GM12878 (cell line): ENCODE results near the gene KRT81. TPM values are rescaled to one million over a fixed set of nuclear protein-coding genes. Genes with fewer than 3 reads are reported as not detected.

Experiments
- ATAC-seq: fragments of 200-7000 bp; cut with Tn5 transposase; 3 replicates; pipeline ENCODE4 v1.9.1; 2020; ENCODE audit warnings: mild to moderate bottlenecking, moderate library complexity
- BruUV-seq: library from RNA; stranded (reverse); fragments of 400-500 nt; replicated peaks from 2 replicates; lab custom pipeline; 2021; lab: Mats Ljungman, UMichigan
- CTCF ChIA-PET: fragments of 300-600 bp; sonication (Branson Sonifier 250); formaldehyde crosslinking; extraction: SDS; loops from one replicate; lab custom pipeline; 2021; ENCODE audit warnings: inconsistent platforms; lab: Yijun Ruan, JAX
- POLR2A ChIA-PET: fragments of 350-600 bp; formaldehyde crosslinking; extraction: SDS; loops from one replicate; lab custom pipeline; 2021; ENCODE audit warnings: inconsistent platforms; lab: Charles Lee
- RAD21 ChIA-PET: fragments of 300-600 bp; sonication (Branson Sonifier 250); formaldehyde crosslinking; loops from one replicate; lab custom pipeline; 2023; ENCODE audit warnings: antibody characterized with exemption; ENCODE audit not compliant: unreplicated experiment; lab: Charles Lee
- SMC1A ChIA-PET: fragments of 300-600 bp; sonication (Branson Sonifier 250); formaldehyde crosslinking; loops from one replicate; lab custom pipeline; 2023; ENCODE audit not compliant: unreplicated experiment, uncharacterized antibody; lab: Charles Lee
- DNase-seq: peaks from one replicate; pipeline ENCODE4 v3.0.0-alpha.2; 2011; ENCODE audit warnings: low read depth, low spot score
- FAIRE-seq: peaks from 3 replicates; lab custom pipeline; 2011; peaks lifted over from hg19 to GRCh38; lab: Jason Lieb, UNC
- H2AFZ ChIP-seq: 2 replicates; pipeline ENCODE4 v1.6.0; 2011; ENCODE audit warnings: low read depth, low read length, control low read depth; ENCODE audit not compliant: control insufficient read depth
- H3K27ac ChIP-seq: 2 replicates; pipeline ENCODE4 v1.5.1; 2011; ENCODE audit warnings: control low read depth; ENCODE audit not compliant: control insufficient read depth, insufficient read depth
- H3K27me3 ChIP-seq, 2 experiments: replicated peaks in 1 of 2; 2 replicates each; pipeline versions ENCODE4 v1.6.0 to v1.6.1; 2011; ENCODE audit warnings: low read length in 1 of 2; ENCODE audit not compliant: control insufficient read depth in 2 of 2, insufficient read depth in 2 of 2
- H3K36me3 ChIP-seq, 2 experiments: 2 replicates each; pipeline ENCODE4 v1.5.1; 2011; ENCODE audit warnings: low read length in 1 of 2; ENCODE audit not compliant: control insufficient read depth in 2 of 2, insufficient read depth in 2 of 2
- H3K4me1 ChIP-seq: 2 replicates; pipeline ENCODE4 v1.6.1; 2011; ENCODE audit warnings: mild to moderate bottlenecking, low read length, moderate library complexity, mixed read lengths; ENCODE audit not compliant: control insufficient read depth, insufficient read depth
- H3K4me2 ChIP-seq: 2 replicates; pipeline ENCODE4 v1.6.0; 2011; ENCODE audit warnings: control low read depth; ENCODE audit not compliant: control insufficient read depth, insufficient read depth
- H3K4me3 ChIP-seq: fragments of 200-600 bp; sonication (generic); 2 replicates; pipeline ENCODE4 v1.5.1; 2016
- H3K79me2 ChIP-seq: 2 replicates; pipeline ENCODE4 v1.6.0; 2011; ENCODE audit warnings: low read length; ENCODE audit not compliant: control insufficient read depth, insufficient read depth
- H3K9ac ChIP-seq: 2 replicates; pipeline ENCODE4 v1.8.0; 2011; ENCODE audit warnings: low read length, control low read depth, mixed read lengths; ENCODE audit not compliant: control insufficient read depth, insufficient read depth
- H3K9me3 ChIP-seq: replicated peaks from 3 replicates; pipeline ENCODE4 v1.5.1; 2011; ENCODE audit warnings: mild to moderate bottlenecking, low read length; ENCODE audit not compliant: control insufficient read depth, insufficient read depth
- H4K20me1 ChIP-seq: 2 replicates; pipeline ENCODE4 v1.6.0; 2011; ENCODE audit not compliant: control insufficient read depth, insufficient read depth
- BCL11A ChIP-seq: IDR thresholded peaks from 2 replicates; pipeline ENCODE4 v1.6.1; 2011; ENCODE audit warnings: low read depth, low read length
- BMI1 ChIP-seq: fragments of 450-650 bp; IDR thresholded peaks from 2 replicates; pipeline ENCODE4 v1.6.1; 2016; ENCODE audit warnings: mild to moderate bottlenecking, moderate library complexity, borderline replicate concordance
- IKZF1 ChIP-seq: fragments of 450-650 bp; conservative IDR thresholded peaks from 2 replicates; pipeline ENCODE4 v1.6.1; 2017; ENCODE audit warnings: antibody characterized with exemption, mild to moderate bottlenecking
- MTA2 ChIP-seq: fragments of 450-650 bp; IDR thresholded peaks from 2 replicates; pipeline ENCODE4 v1.6.1; 2016; ENCODE audit warnings: low read depth, mild to moderate bottlenecking, moderate library complexity
- NR2C1 ChIP-seq: fragments of 450-650 bp; IDR thresholded peaks from 2 replicates; pipeline ENCODE4 v1.6.1; 2017; ENCODE audit warnings: antibody characterized with exemption, mild to moderate bottlenecking, moderate library complexity
- SMC3 ChIP-seq: IDR thresholded peaks from 2 replicates; pipeline ENCODE4 v1.6.1; 2011; ENCODE audit warnings: low read length, improper control_type of control experiment, borderline replicate concordance
- TBL1XR1 ChIP-seq: IDR thresholded peaks from 2 replicates; pipeline ENCODE4 v1.6.1; 2012; ENCODE audit warnings: low read depth, low read length, improper control_type of control experiment
- YBX1 ChIP-seq: fragments of 450-650 bp; IDR thresholded peaks from 2 replicates; pipeline ENCODE4 v1.6.1; 2016; ENCODE audit warnings: antibody characterized with exemption
- WGBS: methylation state at CpG from one replicate; pipeline ENCODE4 v1.1.6; 2016; ENCODE audit warnings: low lambda C conversion rate; ENCODE audit not compliant: insufficient replicate concordance, insufficient coverage; ENCODE audit errors: missing lambda C conversion rate; 5-methylcytosine and 5-hydroxymethylcytosine counted together
- in situ Hi-C: fragments of 300-500 bp; cut with MboI; formaldehyde crosslinking; loops from 9 replicates; pipeline ENCODE4 v1.14.3; 2018; ENCODE audit warnings: mixed read lengths
- intact Hi-C: fragments of 100-400 bp; cut with micrococcal nuclease; formaldehyde crosslinking; loops from one replicate; pipeline ENCODE4 v1.14.2; 2022; ENCODE audit not compliant: unreplicated experiment
- polyA plus RNA-seq, 11 experiments: library from polyadenylated mRNA; depleted of rRNA in 4 of 11; unstranded in 6 of 11; stranded (reverse) in 5 of 11; fragments of >200 nt; fragmentation: Nextera tagmentation in 4 of 11; fragmentation: Illumina TruSeq in 1 of 11; extraction: Ambion mirVana in 4 of 11; extraction: Trizol in 1 of 11; gene quantifications; 1 replicate in 1 of 11; 2 replicates in 10 of 11; pipeline versions ENCODE4 v1.2.1 to v1.2.3, GENCODE V29; 2011 to 2016; ENCODE audit warnings: inconsistent platforms in 2 of 11, missing spikeins in 2 of 11, low read depth in 1 of 11
- total RNA-seq, 4 experiments: library from RNA; depleted of rRNA in 3 of 4; stranded (reverse); fragments of >200 nt in 3 of 4; fragmentation: Illumina TruSeq in 1 of 4; extraction: Trizol in 1 of 4; gene quantifications; 2 replicates each; pipeline versions ENCODE4 v1.2.1 to v1.2.3, GENCODE V29; 2013 to 2021
- TF ChIP-seq, protein P1 (sequence below), 3 experiments: IDR thresholded peaks in 2 of 3; conservative IDR thresholded peaks in 1 of 3; 2 replicates each; pipeline ENCODE4 v1.5.1; 2011; ENCODE audit warnings: low read depth in 3 of 3, low read length in 3 of 3, mild to moderate bottlenecking in 3 of 3, control low read depth in 2 of 3, moderate library complexity in 2 of 3, inconsistent platforms in 1 of 3, mixed read lengths in 1 of 3; ENCODE audit not compliant: control insufficient read depth in 2 of 3, insufficient read depth in 1 of 3; ENCODE audit errors: extremely low read depth in 1 of 3
- TF ChIP-seq, protein P2 (sequence below): fragments of 450-650 bp; formaldehyde crosslinking; IDR thresholded peaks from 2 replicates; pipeline ENCODE4 v1.5.0; 2022; ENCODE audit warnings: mild to moderate bottlenecking, missing genetic modification characterization
- TF ChIP-seq, protein P3 (sequence below): fragments of 450-650 bp; formaldehyde crosslinking; IDR thresholded peaks from 2 replicates; pipeline ENCODE4 v1.4.0; 2022; ENCODE audit warnings: mild to moderate bottlenecking, moderate library complexity
- TF ChIP-seq, protein P4 (sequence below): fragments of 150-350 bp; IDR thresholded peaks from 2 replicates; pipeline ENCODE4 v1.6.1; 2014; ENCODE audit warnings: mild to moderate bottlenecking, low read depth, low read length

The KRT81 gene
- total and polyA plus RNA-seq, 10 of the 15 experiments (the other 5 are each of a cell fraction or from before 2014, with no cell fraction given), result 0.05 to 0.15 TPM; not detected in 8

DNA sequence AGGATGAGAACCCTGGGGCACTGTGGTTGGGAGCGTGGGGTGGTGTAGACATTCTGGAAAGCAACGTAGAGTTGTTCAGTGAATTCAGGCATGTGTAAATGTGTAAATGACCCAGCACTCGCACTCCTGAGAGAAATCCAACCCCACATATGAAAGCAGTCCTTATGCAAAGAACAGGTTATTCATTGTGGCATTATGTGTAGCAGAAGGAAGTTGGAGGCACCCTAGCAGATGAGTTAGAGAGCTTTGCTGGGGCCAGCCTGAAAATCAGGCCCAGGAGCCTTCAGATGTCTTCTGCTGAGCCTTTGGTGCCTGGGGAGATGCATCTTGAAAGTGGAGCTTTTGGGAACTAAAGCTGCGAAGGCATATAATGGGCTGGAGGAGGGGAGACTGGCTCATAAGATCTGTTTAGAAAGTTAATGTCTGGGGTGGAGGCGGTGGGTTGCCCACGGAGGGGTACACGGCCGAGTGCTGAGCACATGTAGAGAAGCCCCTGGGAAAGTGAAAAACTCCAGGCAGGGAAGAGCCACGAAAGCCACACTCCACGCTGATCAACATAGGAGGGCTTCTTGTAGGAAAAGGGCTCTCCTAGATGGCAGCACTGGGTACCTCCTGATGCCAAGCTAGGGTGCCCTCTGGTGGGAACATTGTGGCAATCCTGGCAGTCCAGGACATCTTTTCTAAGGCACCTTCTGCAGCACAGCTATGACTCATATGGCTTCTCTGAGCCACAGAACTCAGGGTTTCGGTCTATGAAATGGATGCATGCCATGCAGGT is 35.9 kb upstream of the KRT81 start (continued):
- TF ChIP-seq, protein P1, sequence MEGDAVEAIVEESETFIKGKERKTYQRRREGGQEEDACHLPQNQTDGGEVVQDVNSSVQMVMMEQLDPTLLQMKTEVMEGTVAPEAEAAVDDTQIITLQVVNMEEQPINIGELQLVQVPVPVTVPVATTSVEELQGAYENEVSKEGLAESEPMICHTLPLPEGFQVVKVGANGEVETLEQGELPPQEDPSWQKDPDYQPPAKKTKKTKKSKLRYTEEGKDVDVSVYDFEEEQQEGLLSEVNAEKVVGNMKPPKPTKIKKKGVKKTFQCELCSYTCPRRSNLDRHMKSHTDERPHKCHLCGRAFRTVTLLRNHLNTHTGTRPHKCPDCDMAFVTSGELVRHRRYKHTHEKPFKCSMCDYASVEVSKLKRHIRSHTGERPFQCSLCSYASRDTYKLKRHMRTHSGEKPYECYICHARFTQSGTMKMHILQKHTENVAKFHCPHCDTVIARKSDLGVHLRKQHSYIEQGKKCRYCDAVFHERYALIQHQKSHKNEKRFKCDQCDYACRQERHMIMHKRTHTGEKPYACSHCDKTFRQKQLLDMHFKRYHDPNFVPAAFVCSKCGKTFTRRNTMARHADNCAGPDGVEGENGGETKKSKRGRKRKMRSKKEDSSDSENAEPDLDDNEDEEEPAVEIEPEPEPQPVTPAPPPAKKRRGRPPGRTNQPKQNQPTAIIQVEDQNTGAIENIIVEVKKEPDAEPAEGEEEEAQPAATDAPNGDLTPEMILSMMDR (IDR thresholded peaks at IDR 0.05 in 2 of 3, conservative IDR thresholded peaks at IDR 0.05 in 1 of 3; ENCODE audit: control insufficient read depth in 2 of 3, extremely low read depth in 1 of 3, insufficient read depth in 1 of 3, low read depth in 3 of 3, low read length in 3 of 3), result peak; percentile 88 to 100 (median 93)
- peak; percentile 92 for TF ChIP-seq SMC3
- TF ChIP-seq MTA2, result no peak

DNA sequence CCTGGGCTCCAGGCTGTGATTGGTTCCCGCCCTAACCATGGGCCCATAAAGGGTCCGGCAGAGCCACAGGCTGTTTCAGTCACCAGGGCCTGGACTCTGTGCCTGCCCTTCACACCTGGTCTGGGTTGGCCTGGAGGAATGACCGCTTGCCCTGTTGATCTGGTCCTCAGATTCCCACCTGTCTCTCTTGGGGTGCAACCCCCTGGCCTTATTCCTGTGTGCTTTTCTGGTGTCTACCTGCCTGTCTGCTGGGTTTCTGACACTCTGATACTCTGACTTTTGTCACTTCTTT is 32.8 kb upstream of the KRT81 start:
- ChIA-PET POLR2A (no interaction called here), RAD21 (no interaction called here), SMC1A (no interaction called here), CTCF (interaction anchor here (1.2 to 1.6 kb wide), 2 partner anchors 38 to 44 kb away, joined by 3 to 5 read pairs; no protein-coding TSS in a partner anchor)
- Histone ChIP-seq H3K9me3 (no peaks in the 10 kb centered on the region), H3K4me2 (no peak overlapping the region), H3K27me3 (peaks cover 3 to 6% of the 10 kb centered on the region in 2 experiments), H3K9ac (no peak overlapping the region), H3K4me1 (peaks cover 7% of the 10 kb centered on the region), H3K4me3 (no peak overlapping the region), H3K27ac (no peak overlapping the region), H4K20me1 (no peaks in the 10 kb centered on the region), H2AFZ (no peak overlapping the region), H3K79me2 (no peaks in the 10 kb centered on the region), H3K36me3 (no peaks in the 10 kb centered on the region)
- in situ Hi-C loops (loop anchor here (10.0 kb wide), 1 partner anchor 169 kb away; no protein-coding TSS in a partner anchor), intact Hi-C loops (loop anchor here (10.0 kb wide), 1 partner anchor 109 kb away; no protein-coding TSS in a partner anchor)
- BruUV-seq, result no TSS peak
- ATAC-seq (no peak), FAIRE-seq (no peak), DNase-seq (no peak)
- 9% methylated on average over 3 of the region's 3 CpGs for WGBS
- TF ChIP-seq BMI1 (no peak), YBX1 (no peak), TBL1XR1 (no peak), IKZF1 (no peak), BCL11A (no peak), NR2C1 (no peak)
- TF ChIP-seq, protein P2, sequence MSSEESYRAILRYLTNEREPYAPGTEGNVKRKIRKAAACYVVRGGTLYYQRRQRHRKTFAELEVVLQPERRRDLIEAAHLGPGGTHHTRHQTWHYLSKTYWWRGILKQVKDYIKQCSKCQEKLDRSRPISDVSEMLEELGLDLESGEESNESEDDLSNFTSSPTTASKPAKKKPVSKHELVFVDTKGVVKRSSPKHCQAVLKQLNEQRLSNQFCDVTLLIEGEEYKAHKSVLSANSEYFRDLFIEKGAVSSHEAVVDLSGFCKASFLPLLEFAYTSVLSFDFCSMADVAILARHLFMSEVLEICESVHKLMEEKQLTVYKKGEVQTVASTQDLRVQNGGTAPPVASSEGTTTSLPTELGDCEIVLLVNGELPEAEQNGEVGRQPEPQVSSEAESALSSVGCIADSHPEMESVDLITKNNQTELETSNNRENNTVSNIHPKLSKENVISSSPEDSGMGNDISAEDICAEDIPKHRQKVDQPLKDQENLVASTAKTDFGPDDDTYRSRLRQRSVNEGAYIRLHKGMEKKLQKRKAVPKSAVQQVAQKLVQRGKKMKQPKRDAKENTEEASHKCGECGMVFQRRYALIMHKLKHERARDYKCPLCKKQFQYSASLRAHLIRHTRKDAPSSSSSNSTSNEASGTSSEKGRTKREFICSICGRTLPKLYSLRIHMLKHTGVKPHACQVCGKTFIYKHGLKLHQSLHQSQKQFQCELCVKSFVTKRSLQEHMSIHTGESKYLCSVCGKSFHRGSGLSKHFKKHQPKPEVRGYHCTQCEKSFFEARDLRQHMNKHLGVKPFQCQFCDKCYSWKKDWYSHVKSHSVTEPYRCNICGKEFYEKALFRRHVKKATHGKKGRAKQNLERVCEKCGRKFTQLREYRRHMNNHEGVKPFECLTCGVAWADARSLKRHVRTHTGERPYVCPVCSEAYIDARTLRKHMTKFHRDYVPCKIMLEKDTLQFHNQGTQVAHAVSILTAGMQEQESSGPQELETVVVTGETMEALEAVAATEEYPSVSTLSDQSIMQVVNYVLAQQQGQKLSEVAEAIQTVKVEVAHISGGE (CRISPR knock-in tag), result no peak
- TF ChIP-seq, protein P3, sequence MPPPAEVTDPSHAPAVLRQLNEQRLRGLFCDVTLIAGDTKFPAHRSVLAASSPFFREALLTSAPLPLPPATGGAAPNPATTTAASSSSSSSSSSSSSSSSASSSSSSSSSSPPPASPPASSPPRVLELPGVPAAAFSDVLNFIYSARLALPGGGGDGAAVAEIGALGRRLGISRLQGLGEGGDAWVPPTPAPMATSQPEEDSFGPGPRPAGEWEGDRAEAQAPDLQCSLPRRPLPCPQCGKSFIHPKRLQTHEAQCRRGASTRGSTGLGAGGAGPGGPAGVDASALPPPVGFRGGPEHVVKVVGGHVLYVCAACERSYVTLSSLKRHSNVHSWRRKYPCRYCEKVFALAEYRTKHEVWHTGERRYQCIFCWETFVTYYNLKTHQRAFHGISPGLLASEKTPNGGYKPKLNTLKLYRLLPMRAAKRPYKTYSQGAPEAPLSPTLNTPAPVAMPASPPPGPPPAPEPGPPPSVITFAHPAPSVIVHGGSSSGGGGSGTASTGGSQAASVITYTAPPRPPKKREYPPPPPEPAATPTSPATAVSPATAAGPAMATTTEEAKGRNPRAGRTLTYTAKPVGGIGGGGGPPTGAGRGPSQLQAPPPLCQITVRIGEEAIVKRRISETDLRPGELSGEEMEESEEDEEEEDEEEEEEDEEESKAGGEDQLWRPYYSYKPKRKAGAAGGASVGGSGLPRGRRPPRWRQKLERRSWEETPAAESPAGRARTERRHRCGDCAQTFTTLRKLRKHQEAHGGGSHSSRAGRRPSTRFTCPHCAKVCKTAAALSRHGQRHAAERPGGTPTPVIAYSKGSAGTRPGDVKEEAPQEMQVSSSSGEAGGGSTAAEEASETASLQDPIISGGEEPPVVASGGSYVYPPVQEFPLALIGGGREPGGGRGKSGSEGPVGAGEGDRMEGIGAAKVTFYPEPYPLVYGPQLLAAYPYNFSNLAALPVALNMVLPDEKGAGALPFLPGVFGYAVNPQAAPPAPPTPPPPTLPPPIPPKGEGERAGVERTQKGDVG (CRISPR knock-in tag), result no peak
- TF ChIP-seq, protein P4, sequence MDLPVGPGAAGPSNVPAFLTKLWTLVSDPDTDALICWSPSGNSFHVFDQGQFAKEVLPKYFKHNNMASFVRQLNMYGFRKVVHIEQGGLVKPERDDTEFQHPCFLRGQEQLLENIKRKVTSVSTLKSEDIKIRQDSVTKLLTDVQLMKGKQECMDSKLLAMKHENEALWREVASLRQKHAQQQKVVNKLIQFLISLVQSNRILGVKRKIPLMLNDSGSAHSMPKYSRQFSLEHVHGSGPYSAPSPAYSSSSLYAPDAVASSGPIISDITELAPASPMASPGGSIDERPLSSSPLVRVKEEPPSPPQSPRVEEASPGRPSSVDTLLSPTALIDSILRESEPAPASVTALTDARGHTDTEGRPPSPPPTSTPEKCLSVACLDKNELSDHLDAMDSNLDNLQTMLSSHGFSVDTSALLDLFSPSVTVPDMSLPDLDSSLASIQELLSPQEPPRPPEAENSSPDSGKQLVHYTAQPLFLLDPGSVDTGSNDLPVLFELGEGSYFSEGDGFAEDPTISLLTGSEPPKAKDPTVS, result no peak
